ENCODE measurements around the gene NEIL3.

Gene NEIL3

GRCh38 chr4:177271091-177271490, 38.6 kb upstream of the NEIL3 start:
- POLR2A ChIA-PET = no interaction called here
- no peak for TF ChIP-seq CTCF (IDR thresholded peaks at IDR 0.05; ENCODE audit: control extremely low read depth, extremely low read depth, low read depth, missing control alignments)
- CTCF ChIA-PET = no interaction called here

GRCh38 chr4:177271915-177272766, 37.5 kb upstream of the NEIL3 start:
- no peak for DNase-seq (ENCODE audit: extremely low spot score)
- no peak for TF ChIP-seq CTCF (IDR thresholded peaks at IDR 0.05; ENCODE audit: control extremely low read depth, extremely low read depth, low read depth, missing control alignments)
- POLR2A ChIA-PET = no interaction called here
- CTCF ChIA-PET = no interaction called here

More at GRCh38 chr4:177271091-177271490, 38.6 kb upstream of the NEIL3 start:
- no peak for DNase-seq (ENCODE audit: extremely low spot score)

DNA sequence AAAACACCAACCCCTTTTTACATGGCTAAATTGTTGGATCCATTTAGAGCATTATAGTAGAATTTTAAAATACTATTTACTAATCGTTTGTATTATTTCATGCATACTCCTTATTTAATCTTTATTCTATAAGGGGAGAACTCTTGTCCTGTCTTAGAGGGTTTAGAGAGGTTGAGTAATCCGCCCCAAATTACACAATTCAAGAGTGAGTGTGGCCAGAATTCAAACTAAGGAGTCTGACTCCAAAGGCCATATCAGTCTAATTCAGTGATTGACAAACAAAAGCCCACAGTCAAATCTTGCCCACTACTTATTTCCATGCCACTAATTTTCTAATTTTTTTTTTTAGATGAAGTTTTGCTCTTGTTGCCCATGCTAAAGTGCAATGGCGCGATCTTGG, 33.7 kb upstream of the NEIL3 start:
- no peak for TF ChIP-seq CTCF (IDR thresholded peaks at IDR 0.05; ENCODE audit: control extremely low read depth, extremely low read depth, low read depth, missing control alignments)
- POLR2A ChIA-PET = no interaction called here
- CTCF ChIA-PET = interaction anchor here (0.9 to 1.7 kb wide), 4 partner anchors 9 to 26 kb away, joined by 3 to 7 read pairs (median 5); no protein-coding TSS in a partner anchor
- no peak for DNase-seq (ENCODE audit: extremely low spot score)

DNA sequence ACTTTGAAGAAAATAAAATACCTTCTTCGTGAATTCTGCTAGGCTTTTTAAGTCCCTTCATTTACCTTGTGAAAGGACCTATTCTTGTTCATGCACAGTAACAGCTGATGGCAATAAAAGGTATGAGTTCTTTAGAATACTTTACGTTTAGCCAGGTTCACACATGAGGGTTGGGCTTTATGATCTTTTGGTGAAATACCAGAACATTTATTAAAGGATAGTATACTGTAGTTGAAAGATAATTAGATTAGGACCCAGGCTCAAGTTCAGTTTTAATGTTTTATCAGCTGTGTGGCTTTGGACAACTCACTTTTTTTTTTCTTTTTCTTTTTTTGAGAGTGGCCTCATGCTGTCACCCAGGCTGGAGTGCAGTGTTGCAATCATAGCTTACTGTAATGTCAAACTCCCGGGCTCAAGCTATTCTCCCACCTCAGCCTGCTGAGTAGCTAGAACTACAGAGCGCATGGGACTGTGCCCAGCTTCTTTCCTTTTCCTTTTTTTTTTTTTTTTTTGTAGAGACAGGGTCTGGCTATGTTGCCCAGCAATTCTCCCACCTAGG, 28.2 kb upstream of the NEIL3 start:
- ChIA-PET CTCF (interaction anchor here (1.6 to 1.8 kb wide), 2 partner anchors 25 to 31 kb away, joined by 3 to 9 read pairs; no protein-coding TSS in a partner anchor), POLR2A (no interaction called here)
- DNase-seq (ENCODE audit: extremely low spot score) = no peak
- no peak for TF ChIP-seq CTCF (IDR thresholded peaks at IDR 0.05; ENCODE audit: control extremely low read depth, extremely low read depth, low read depth, missing control alignments)

DNA sequence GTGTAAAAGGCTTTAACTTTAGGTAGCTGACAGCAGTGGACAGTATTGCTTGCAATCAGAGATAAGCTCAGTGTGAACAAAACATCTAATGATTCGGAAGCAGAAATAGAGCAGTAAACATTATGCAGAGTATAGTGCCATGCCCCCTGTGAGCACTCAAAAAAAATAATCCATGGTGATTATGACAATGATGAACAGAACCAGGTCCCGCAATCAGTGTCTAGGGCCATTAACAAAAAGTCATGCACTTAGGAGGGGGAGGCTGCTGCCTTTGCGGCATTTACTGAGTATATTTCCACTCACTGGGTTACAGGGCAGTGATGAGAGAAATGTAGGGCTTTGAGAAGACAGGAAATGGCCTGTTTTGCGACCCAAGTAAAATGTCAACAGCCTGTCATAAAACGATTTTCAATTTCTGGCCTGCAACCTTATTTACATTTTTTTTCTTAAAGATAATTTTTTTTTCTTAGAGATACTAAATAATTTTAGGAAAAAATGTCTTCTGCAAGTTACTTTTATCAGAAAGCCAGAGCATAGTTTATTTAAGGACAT, 27.3 kb upstream of the NEIL3 start:
- CTCF ChIA-PET = interaction anchor here (1.6 to 1.8 kb wide), 2 partner anchors 26 to 32 kb away, joined by 3 to 9 read pairs; no protein-coding TSS in a partner anchor
- no peak for DNase-seq (ENCODE audit: extremely low spot score)
- POLR2A ChIA-PET = no interaction called here
- TF ChIP-seq CTCF (IDR thresholded peaks at IDR 0.05; ENCODE audit: control extremely low read depth, extremely low read depth, low read depth, missing control alignments) = no peak

DNA sequence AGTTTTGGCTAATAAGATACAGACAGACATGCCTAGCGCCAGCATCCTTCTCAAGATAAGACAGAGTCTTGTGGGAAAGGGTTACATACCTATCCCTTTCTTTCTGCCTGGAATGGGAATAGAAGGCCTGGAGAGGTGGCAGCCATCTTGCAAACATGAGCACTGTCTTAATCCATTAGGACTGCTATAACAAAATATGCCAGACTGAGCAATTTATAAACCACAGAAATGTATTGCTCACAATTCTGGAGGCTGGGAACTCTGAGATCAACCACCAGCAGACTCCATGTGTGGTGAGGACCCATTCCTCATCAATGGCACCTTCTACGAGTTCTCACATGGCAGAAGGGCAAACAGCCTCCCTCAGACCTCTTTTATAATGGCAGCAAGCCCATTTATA, 26.5 kb upstream of the NEIL3 start:
- DNase-seq (ENCODE audit: extremely low spot score) = no peak
- no peak for TF ChIP-seq CTCF (IDR thresholded peaks at IDR 0.05; ENCODE audit: control extremely low read depth, extremely low read depth, low read depth, missing control alignments)
- CTCF ChIA-PET = no interaction called here
- POLR2A ChIA-PET = no interaction called here

All from GM10248 (cell line).